IPS-18c (cell line): ENCODE data around the gene BNIPL.

ENCODE experiments used
- H3K4me3 ChIP-seq: 2 replicates; pipeline ENCODE4 v1.7.0; 2013; ENCODE audit warnings: low read depth, mild to moderate bottlenecking, low read length, moderate library complexity; ENCODE audit not compliant: insufficient read depth
- H3K9me3 ChIP-seq: one replicate; pipeline ENCODE4 v1.6.1; 2013; ENCODE audit warnings: mild to moderate bottlenecking, low read length, moderate library complexity; ENCODE audit not compliant: control insufficient read depth, insufficient read depth

BNIPL gene

GRCh38 chr1:151036356-151036755 lies at the start of gene BNIPL:
Gene BNIPL, plus strand, starts transcription at chr1:151036586. Its CDS starts 140 bp downstream, at chr1:151036726.
- Histone ChIP-seq H3K4me3 (no peak within 1 kb of the TSS), H3K9me3 (no peaks in the 10 kb centered on the region)

- Histone ChIP-seq H3K4me3 (no peak overlapping the region), H3K9me3 (no peaks in the 10 kb centered on the region)
These were observed 48.5 kb upstream of the BNIPL start for GRCh38 chr1:150987924-150988323.

GRCh38 chr1:150992626-150993025 lies 43.8 kb upstream of the BNIPL start:
- Histone ChIP-seq H3K4me3 (no peak overlapping the region), H3K9me3 (no peaks in the 10 kb centered on the region)

GRCh38 chr1:150994248-150994647 lies 42.1 kb upstream of the BNIPL start:
- Histone ChIP-seq H3K9me3 (no peaks in the 10 kb centered on the region), H3K4me3 (no peak overlapping the region)

GRCh38 chr1:150995460-150995859 lies 40.9 kb upstream of the BNIPL start:
- Histone ChIP-seq H3K4me3 (no peak overlapping the region), H3K9me3 (no peaks in the 10 kb centered on the region)

GRCh38 chr1:150995896-150996295 lies 40.5 kb upstream of the BNIPL start:
- Histone ChIP-seq H3K9me3 (peaks cover under 1% of the 10 kb centered on the region), H3K4me3 (no peak overlapping the region)

- Histone ChIP-seq H3K9me3 (peaks cover 2% of the 10 kb centered on the region), H3K4me3 (no peak overlapping the region)
These were observed 39.1 kb upstream of the BNIPL start for GRCh38 chr1:150997126-150997872.

- Histone ChIP-seq H3K9me3 (peaks cover 2% of the 10 kb centered on the region), H3K4me3 (no peak overlapping the region)
These were observed 38.4 kb upstream of the BNIPL start for GRCh38 chr1:150997949-150998348.

- H3K9me3 ChIP-seq: peaks cover 2% of the 10 kb centered on the region
- H3K4me3 ChIP-seq: no peak overlapping the region
These were observed 37.2 kb upstream of the BNIPL start for GRCh38 chr1:150999051-150999674.

- no peak overlapping the region for H3K4me3 ChIP-seq
- peaks cover 2% of the 10 kb centered on the region for H3K9me3 ChIP-seq
These were observed 36.5 kb upstream of the BNIPL start for GRCh38 chr1:150999926-151000325.

- H3K4me3 ChIP-seq: no peak overlapping the region
- peaks cover 2% of the 10 kb centered on the region for H3K9me3 ChIP-seq
These were observed 36.0 kb upstream of the BNIPL start for GRCh38 chr1:151000408-151000807.

- Histone ChIP-seq H3K9me3 (peaks cover 2% of the 10 kb centered on the region), H3K4me3 (no peak overlapping the region)
These were observed 34.8 kb upstream of the BNIPL start for GRCh38 chr1:151001602-151002001.

GRCh38 chr1:151002051-151002450 lies 34.3 kb upstream of the BNIPL start:
- Histone ChIP-seq H3K9me3 (peaks cover 2% of the 10 kb centered on the region), H3K4me3 (no peak overlapping the region)

GRCh38 chr1:151002611-151003010 lies 33.8 kb upstream of the BNIPL start:
- Histone ChIP-seq H3K9me3 (peaks cover 2% of the 10 kb centered on the region), H3K4me3 (no peak overlapping the region)

- H3K9me3 ChIP-seq: peaks cover 2% of the 10 kb centered on the region
- H3K4me3 ChIP-seq: no peak overlapping the region
These were observed 33.2 kb upstream of the BNIPL start for GRCh38 chr1:151003180-151003579.

- peaks cover 2% of the 10 kb centered on the region for H3K9me3 ChIP-seq
- H3K4me3 ChIP-seq: peak overlapping the region; percentile 50
These were observed 30.6 kb upstream of the BNIPL start for GRCh38 chr1:151005729-151006319.

- Histone ChIP-seq H3K4me3 (peak within 1 kb of the TSS; percentile 50), H3K9me3 (no peaks in the 10 kb centered on the region)
These were observed 29.9 kb upstream of the BNIPL start, which contains the start of gene MINDY1 for GRCh38 chr1:151006327-151007052. Gene MINDY1, minus strand, starts transcription at chr1:151006902. Its CDS starts 4,285 bp downstream, at chr1:151002617.
